CD4-positive, alpha-beta T cell (primary cell): ENCODE data around the gene EVC2. TPM values are rescaled to one million over a fixed set of nuclear protein-coding genes. Genes with fewer than 3 reads are reported as not detected.

Experiments used
- ATAC-seq: fragments of 200-7000 bp; cut with Tn5 transposase; one replicate; pipeline ENCODE4 v1.10.0; 2022; ENCODE audit warnings: mild to moderate bottlenecking; ENCODE audit not compliant: poor library complexity
- CTCF ChIA-PET: fragments of 350-600 bp; sonication (Branson Sonifier 250); formaldehyde crosslinking; loops from one replicate; lab custom pipeline; 2021; ENCODE audit warnings: antibody characterized with exemption, inconsistent platforms; lab: Charles Lee
- POLR2A ChIA-PET: fragments of 350-600 bp; sonication (Branson Sonifier 250); formaldehyde crosslinking; loops from one replicate; lab custom pipeline; 2021; ENCODE audit warnings: antibody characterized with exemption, inconsistent platforms; lab: Charles Lee
- DNase-seq, 14 experiments: peaks; one replicate each; pipeline ENCODE4 v3.0.0-alpha.2; 2013 to 2020; ENCODE audit warnings: mixed read lengths in 2 of 14
- H3K27ac ChIP-seq, 2 donors: one replicate each; pipeline versions ENCODE4 v1.5.1 to v1.7.0; 2013; ENCODE audit warnings: low read length in 2 of 2, low read depth in 1 of 2, mild to moderate bottlenecking in 1 of 2
- H3K27me3 ChIP-seq, 2 experiments: 1 replicate in 1 of 2; 2 replicates in 1 of 2; pipeline versions ENCODE4 v1.6.1 to v1.7.0; 2013; ENCODE audit warnings: low read length in 2 of 2, control low read depth in 1 of 2, mild to moderate bottlenecking in 1 of 2, moderate library complexity in 1 of 2; ENCODE audit not compliant: insufficient read depth in 2 of 2, control insufficient read depth in 1 of 2
- H3K36me3 ChIP-seq: one replicate; pipeline ENCODE4 v1.6.1; 2013; ENCODE audit warnings: low read length, control low read depth; ENCODE audit not compliant: insufficient read depth
- H3K4me1 ChIP-seq: one replicate; pipeline ENCODE4 v1.6.1; 2013; ENCODE audit warnings: low read length, control low read depth; ENCODE audit not compliant: insufficient read depth
- H3K4me3 ChIP-seq: one replicate; pipeline ENCODE4 v1.5.1; 2013; ENCODE audit warnings: mild to moderate bottlenecking, low read length, moderate library complexity
- H3K9me3 ChIP-seq, 2 experiments: 1 replicate in 1 of 2; 2 replicates in 1 of 2; pipeline versions ENCODE4 v1.6.1 to v1.7.0; 2013; ENCODE audit warnings: low read length in 2 of 2, mild to moderate bottlenecking in 2 of 2, control low read depth in 1 of 2, moderate library complexity in 1 of 2; ENCODE audit not compliant: control insufficient read depth in 1 of 2, insufficient read depth in 1 of 2
- H3K27ac Mint-ChIP-seq: one replicate; pipeline ENCODE4 v1.8.0; 2020; ENCODE audit warnings: mixed read lengths
- H3K27me3 Mint-ChIP-seq: one replicate; pipeline ENCODE4 v1.8.0; 2021; ENCODE audit warnings: mixed read lengths
- H3K36me3 Mint-ChIP-seq: one replicate; pipeline ENCODE4 v1.8.0; 2021; ENCODE audit warnings: low read depth, mixed read lengths
- H3K4me1 Mint-ChIP-seq: one replicate; pipeline ENCODE4 v1.8.0; 2021; ENCODE audit warnings: low read depth, mixed read lengths
- H3K4me3 Mint-ChIP-seq: one replicate; pipeline ENCODE4 v1.8.0; 2020; ENCODE audit warnings: mild to moderate bottlenecking, mixed read lengths
- H3K9me3 Mint-ChIP-seq: one replicate; pipeline ENCODE4 v1.8.0; 2020; ENCODE audit warnings: mixed read lengths
- CTCF ChIP-seq: fragments of 200-600 bp; IDR thresholded peaks from one replicate; pipeline ENCODE4 v1.8.0; 2022; ENCODE audit warnings: antibody characterized with exemption, mild to moderate bottlenecking
- intact Hi-C, 2 experiments: fragments of 100-400 bp; cut with DNase I in 1 of 2; cut with micrococcal nuclease in 1 of 2; formaldehyde crosslinking; loops; one replicate each; pipeline versions ENCODE4 v1.15.1 to v1.9.0; 2023 to 2025; cut with DNase I, micrococcal nuclease
- total RNA-seq, 174 experiments: library from RNA in 2 of 174; stranded (reverse) in 2 of 174; gene quantifications; one replicate each; pipeline ENCODE4 v1.2.3 and lab custom pipeline; 2021 to 2026

EVC2 gene
- total RNA-seq, 2 experiments from 2014 or later, result 1.1 to 1.3 TPM

- Histone ChIP-seq H3K36me3 (no peaks in the 10 kb centered on the region), H3K27ac (no peak overlapping the region), H3K27me3 (no peaks in the 10 kb centered on the region), H3K4me1 (no peaks in the 10 kb centered on the region), H3K9me3 (no peaks in the 10 kb centered on the region), H3K4me3 (no peak overlapping the region)
- Mint-ChIP-seq H3K27me3 (no peaks in the 10 kb centered on the region), H3K36me3 (no peaks in the 10 kb centered on the region), H3K4me1 (no peaks in the 10 kb centered on the region), H3K4me3 (no peak overlapping the region), H3K27ac (no peak overlapping the region), H3K9me3 (peaks cover 2% of the 10 kb centered on the region)
- ChIA-PET POLR2A (no interaction called here), CTCF (no interaction called here)
- no peak for ATAC-seq
- DNase-seq, result no peak
- intact Hi-C loops, result no loop called here
- no peak for TF ChIP-seq CTCF
These were observed 149.9 kb downstream of the EVC2 start for GRCh38 chr4:5558502-5558901.

GRCh38 chr4:5554376-5554775 lies 154.0 kb downstream of the EVC2 start:
- no peaks in the 10 kb centered on the region for H3K4me1 ChIP-seq
- H3K9me3 ChIP-seq, result peaks cover 0 to 5% of the 10 kb centered on the region in 2 experiments
- Mint-ChIP-seq H3K4me3 (no peak overlapping the region), H3K9me3 (peaks cover 10% of the 10 kb centered on the region), H3K27ac (no peak overlapping the region), H3K36me3 (no peaks in the 10 kb centered on the region), H3K27me3 (peaks cover 6% of the 10 kb centered on the region), H3K4me1 (no peaks in the 10 kb centered on the region)
- intact Hi-C loops, result no loop called here
- CTCF ChIA-PET, result no interaction called here
- no peaks in the 10 kb centered on the region for H3K36me3 ChIP-seq
- ATAC-seq, result no peak
- no peak for TF ChIP-seq CTCF
- H3K4me3 ChIP-seq, result no peak overlapping the region
- no peaks in the 10 kb centered on the region for H3K27me3 ChIP-seq
- no peak for DNase-seq
- H3K27ac ChIP-seq, result no peak overlapping the region
- POLR2A ChIA-PET, result no interaction called here

- Histone ChIP-seq H3K36me3 (no peaks in the 10 kb centered on the region), H3K27me3 (no peaks in the 10 kb centered on the region), H3K4me1 (no peaks in the 10 kb centered on the region), H3K4me3 (no peak overlapping the region), H3K27ac (no peak overlapping the region), H3K9me3 (peaks cover 0 to 5% of the 10 kb centered on the region in 2 experiments)
- CTCF ChIA-PET, result no interaction called here
- POLR2A ChIA-PET, result no interaction called here
- Mint-ChIP-seq H3K4me3 (no peak overlapping the region), H3K9me3 (peaks cover 10% of the 10 kb centered on the region), H3K36me3 (no peaks in the 10 kb centered on the region), H3K27me3 (peaks cover 6% of the 10 kb centered on the region), H3K27ac (no peak overlapping the region), H3K4me1 (no peaks in the 10 kb centered on the region)
- intact Hi-C loops, result no loop called here
- ATAC-seq (no peak), DNase-seq (peak in 1 of 14 experiments; percentile 3)
- no peak for TF ChIP-seq CTCF
These were observed 154.6 kb downstream of the EVC2 start for GRCh38 chr4:5553801-5554200.
